NCI-H2029 treated with DMSO at 0.1 percent for 48 hours (cell line): ENCODE data around the gene PGLYRP3.
A peak's percentile ranks its signal among the peaks of the same experiment; 100 is the strongest.
"Not testable (repeated sequence)": the region's sequence is repeated elsewhere in the genome, so short reads cannot be mapped to it uniquely, and the experiment has no call there.

Experiments used
- DNase-seq: peaks from one replicate; lab custom pipeline; 2025; lab: John Stamatoyannopoulos, UW

Gene PGLYRP3

GRCh38 chr1:153348511-153349362, 36.0 kb upstream of the PGLYRP3 start, which contains the start of gene PGLYRP4:
TSS of gene PGLYRP4 (minus strand) at chr1:153348841. CDS start at chr1:153347932, 909 bp downstream.
- no peak for DNase-seq

DNA sequence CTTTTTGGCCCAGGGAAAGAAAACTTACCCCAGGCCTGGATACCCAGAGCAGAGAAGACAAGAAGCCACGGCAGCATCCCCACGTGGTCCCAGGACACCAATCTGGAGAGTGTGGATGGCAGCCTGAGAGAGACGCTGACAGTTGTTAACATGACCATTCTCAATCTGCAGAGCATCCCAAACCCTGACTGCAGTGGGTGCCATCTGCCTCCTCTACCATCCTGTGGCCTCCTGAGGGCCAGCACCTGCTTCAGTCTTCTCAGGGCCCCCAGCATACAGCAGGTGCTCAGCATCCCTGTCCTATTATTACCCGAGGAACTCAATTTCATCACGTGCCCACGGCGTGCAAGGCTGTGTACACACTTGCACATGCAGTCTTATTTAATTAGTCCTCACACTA, 35.1 kb upstream of the PGLYRP3 start:
- DNase-seq: no peak

DNA sequence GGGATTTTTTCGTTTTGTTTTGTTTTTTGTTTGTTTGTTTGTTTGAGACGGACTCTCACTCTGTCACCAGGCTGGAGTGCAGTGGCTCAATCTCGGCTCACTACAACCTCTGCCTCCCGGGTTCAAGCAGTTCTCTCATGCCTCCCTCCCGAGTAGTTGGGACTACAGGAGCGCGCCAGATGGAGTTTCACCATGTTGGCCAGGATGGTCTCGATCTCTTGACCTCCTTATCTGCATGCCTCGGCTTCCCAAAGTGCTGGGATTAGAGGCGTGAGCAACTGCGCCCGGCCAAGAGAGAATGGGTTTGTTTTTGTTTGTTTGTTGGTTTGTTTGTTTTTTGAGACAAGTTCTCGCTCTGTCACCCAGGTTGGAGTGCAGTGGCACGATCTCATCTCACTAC, 34.3 kb upstream of the PGLYRP3 start:
- DNase-seq: not testable (repeated sequence)

DNA sequence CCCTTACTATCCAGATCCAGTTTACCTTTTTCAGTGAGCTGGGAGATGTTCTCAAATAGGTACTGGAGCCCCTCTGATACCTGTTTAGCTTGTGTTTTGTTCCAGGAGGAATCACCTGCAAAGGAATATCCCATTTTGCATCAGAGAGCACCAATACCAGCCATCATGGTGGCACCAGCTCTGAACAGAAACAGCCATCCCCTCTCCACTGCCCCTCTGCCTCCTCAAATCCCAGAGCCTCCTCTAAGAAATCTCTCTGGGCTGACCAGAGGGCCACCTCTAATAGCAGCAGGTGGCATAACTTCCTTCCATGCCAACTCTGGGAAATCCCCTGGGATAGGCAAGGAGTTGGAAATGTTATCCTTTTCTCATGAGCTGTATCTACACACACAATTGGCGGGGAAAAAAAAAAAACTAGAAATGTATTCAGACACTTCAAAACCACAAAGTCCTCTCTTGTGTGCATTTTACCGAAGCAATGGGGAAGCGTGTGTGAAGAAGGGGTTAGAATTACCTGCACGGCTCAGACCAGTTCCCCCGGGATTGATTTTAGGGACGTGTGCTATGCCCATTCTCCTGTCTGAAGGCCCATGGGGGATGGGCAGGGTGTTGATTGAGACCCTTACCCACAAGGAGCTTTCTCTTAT, 33.4 kb upstream of the PGLYRP3 start:
- DNase-seq: peak; percentile 91

DNA sequence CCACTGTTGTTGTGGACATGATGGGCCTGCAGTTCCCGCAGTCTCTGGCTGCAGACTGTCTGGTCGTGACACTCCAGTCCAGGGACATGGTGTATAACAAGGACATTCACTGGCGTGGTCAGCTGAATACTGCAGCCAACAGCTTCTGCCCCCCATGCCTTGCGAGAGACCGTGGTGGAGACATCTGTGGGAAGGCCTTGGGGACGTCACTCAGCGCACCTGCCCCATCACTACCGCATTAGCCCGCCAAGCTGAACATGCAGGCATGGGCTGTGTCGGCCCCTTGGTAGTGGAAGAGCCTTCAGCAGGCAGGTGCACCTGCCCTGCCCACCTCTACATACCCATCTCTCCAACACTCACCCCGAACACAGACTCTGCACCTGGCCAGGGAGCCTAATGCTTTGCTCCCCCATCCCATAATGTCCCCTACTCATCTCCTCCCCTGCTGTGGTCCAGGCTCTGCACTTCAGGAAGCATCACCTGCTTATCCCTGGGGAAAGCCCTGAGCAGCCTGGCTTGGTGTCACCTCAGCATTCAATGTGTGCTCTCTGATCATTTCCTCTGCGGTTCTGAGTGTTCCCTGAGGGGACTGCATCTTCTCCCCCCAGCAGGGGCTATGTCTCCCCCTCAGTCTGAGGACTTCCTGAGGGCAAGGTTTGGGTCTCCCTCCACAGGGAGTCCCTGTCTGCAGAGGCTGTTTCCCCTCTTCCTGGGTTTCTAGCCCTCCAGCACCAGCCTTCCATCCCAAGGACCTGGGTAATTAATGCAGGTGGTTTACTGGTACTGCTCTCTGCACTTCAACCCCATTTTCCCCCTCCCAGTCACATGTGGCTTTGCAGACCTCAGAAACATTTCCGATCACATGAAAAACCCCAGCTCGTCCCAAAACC, 32.7 kb upstream of the PGLYRP3 start:
- no peak for DNase-seq

DNA sequence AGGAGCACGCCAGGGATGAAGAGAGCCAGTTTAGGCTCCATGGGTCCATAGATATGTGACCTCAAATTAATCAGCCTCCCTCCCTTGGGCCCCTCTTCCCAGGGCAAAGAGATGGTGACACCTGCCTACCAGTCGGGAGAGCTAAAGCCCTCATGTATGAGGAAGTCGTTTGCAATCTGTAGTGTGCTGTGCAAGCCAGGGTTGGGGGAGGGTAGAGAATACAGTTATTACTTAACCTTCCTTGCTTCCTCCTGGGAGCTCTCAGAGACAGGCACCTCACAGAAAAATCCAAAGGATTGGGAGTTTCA, 31.9 kb upstream of the PGLYRP3 start:
- peak; percentile 43 for DNase-seq

DNA sequence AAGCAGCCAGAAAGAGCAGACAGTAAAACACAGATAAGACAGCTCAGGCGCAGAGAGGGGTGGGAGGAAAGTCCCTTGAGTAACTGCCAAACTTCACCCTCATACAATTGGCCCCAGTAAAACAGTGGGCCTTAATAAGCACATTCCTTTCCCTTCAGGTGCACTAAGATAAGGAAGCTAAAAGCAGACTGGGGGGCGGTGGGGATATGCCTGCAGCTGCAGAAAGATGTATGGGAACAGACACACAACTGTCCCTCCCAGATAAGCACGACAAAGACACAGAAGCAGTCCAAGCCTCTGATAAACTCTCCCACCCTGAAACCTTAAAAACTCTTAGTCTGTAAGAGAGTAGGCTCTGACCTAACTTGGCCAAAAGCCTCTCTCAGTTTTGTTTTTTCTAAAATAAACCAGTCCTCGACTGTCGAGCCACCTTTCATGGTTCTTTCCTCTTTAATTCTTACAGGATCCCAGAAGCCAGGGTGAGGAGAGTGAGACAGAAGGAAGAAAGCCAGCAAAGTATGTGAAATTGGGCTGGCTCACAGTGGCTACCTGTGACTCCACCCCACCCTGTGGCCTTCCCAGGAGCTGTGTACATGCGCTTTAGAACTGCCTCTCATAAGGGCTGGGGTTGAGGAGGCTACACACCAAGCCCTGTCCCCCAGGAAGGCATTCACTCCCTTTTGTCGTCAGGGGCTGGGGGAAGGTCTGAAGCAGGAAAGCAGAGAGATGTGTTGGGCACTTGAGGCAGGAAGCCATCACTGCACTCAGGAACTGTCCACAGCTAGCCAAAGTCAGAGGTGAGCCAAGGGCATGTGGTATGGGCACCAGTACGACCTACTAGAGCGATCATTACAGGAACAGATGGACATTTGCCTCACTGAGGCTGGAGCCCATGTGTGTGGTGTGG, 31.3 kb upstream of the PGLYRP3 start:
- no peak for DNase-seq

GRCh38 chr1:153343040-153343681, 30.4 kb upstream of the PGLYRP3 start:
- peak; percentile 66 for DNase-seq

GRCh38 chr1:153342178-153342577, 29.4 kb upstream of the PGLYRP3 start:
- no peak for DNase-seq

DNA sequence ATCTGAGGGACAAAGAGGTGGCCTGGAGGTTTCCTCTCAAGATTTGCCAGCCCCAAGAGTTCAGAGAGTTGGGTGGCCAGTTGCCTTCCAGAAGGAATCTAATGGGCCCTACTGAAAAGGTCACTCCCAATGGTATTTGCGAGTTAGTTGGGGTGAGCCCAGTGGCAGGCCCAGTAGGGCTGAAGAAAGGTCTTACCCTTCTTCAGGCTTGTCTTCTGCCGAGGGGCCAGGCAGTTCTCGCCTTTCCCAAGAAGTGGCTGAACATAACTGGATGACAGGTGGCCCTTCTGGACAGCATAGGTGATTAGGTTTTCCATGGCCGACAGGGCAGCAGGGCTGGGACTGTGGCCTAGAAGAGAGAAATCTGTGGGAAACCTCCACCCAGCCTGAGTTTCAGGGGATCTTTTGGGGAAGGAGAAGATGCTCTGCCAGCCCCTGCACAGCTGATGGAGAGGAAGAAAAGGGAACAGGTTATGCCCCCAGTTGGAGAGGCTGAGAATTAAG, 28.7 kb upstream of the PGLYRP3 start:
- DNase-seq: no peak

- DNase-seq: no peak
These were observed 27.6 kb upstream of the PGLYRP3 start for GRCh38 chr1:153340356-153340755.

DNA sequence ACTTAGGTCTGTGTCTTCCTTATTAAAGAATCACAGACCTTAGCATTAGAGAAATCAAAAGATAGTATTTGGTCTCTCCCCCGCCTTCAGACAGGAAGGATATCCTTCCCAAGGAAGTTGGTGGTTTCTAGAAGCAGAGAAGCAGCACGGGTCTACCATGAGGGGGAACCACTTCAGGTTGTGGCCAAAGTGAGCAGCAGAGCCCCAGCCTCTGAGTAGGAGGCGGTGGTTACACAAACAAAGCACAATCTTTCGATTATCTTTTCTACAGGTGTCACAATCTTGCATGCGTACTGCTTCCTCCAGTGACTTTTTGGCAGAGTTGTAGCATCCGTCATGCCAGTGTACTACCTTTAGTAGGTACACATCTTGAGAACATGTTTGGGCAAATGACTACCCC, 27.1 kb upstream of the PGLYRP3 start:
- DNase-seq: no peak

- DNase-seq: no peak
These were observed 25.5 kb upstream of the PGLYRP3 start for GRCh38 chr1:153337980-153338853.

DNA sequence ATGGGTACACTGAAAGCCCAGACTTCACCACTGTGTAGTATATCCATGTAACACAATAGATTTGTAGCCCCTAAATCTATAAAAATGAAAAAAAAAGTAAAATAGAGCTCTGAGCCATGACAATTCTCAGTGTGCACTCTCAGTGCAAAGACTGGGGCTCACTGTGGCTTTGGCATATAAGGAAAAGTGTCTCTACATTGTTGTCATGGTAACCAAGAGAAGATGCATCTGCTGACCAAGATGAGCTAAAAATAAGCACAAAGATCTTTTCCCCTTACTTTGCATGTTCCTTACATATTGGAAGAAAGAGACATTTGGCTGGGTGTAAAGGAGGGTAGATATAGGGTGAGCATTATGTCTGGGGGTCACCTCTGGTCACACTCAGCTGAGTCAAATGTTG, 23.9 kb upstream of the PGLYRP3 start:
- DNase-seq: no peak

- no peak for DNase-seq
These were observed 21.1 kb upstream of the PGLYRP3 start for GRCh38 chr1:153333902-153334301.

DNA sequence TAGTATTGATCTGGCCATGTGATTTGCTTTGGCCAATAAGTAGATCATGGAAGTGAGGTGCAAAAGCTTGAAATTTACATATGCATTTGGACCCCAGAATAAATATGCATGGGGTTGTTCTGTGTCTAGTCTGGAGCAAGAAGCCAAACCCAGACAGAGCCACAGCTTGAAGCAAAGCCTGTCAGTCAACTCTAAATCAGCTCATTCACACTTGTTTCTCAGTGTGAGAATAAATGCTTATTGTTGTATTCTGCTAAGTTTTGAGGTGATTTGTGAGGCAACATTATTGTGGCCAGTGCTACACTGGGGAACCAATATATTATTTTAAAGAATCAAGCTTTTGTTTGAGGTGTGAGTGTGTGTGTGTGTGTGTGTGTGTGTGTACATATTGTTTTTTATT, 12.2 kb upstream of the PGLYRP3 start:
- no peak for DNase-seq

DNA sequence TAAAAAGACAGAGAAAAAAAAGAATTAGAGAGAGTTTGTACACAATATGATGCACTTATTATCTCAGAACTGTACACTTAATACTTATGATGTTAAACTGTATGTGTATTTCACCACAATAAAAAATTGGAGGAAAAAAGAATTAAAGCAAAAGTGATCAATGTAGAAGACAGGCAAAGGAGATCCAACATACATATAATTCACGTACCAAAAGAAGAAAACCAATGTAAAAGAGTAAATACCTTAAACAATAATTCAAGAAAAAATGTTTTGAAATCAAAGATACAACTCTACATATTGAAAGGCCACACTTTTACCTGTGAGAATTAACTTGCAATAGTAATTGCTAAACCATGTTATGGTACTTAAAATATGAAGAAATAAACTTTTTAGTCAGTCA, 9.8 kb upstream of the PGLYRP3 start:
- DNase-seq: no peak

DNA sequence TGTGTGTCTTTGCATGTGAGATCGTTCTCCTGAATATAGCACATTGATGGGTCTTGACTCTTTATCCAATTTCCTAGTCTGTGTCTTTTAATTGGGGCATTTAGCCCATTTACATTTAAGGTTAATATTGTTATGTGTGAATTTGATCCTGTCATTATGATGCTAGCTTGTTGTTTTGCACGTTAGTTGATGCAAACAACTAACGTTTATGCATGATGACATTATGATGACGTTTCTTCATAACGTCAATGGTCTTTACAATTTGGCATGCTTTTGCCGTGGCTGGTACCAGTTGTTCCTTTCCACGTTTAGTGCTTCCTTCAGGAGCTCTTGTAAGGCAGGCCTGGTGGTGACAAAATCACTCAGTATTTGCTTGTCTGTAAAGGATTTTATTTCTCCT, 5.4 kb upstream of the PGLYRP3 start:
- DNase-seq: not testable (repeated sequence)

- DNase-seq: not testable (repeated sequence)
These were observed 3.3 kb upstream of the PGLYRP3 start for GRCh38 chr1:153316013-153316412.

- not testable (repeated sequence) for DNase-seq
These were observed 1.6 kb upstream of the PGLYRP3 start for GRCh38 chr1:153314388-153314787.
